Ovary (tissue), 9 donors: Measurements from ENCODE around the gene IL1RAP. TPM values are rescaled to one million over a fixed set of nuclear protein-coding genes. Genes with fewer than 3 reads are reported as not detected.

Experiments used
- DNase-seq, 5 donors: peaks; one replicate each; pipeline ENCODE4 v3.0.0-alpha.2; 2019 to 2020
- H3K27ac ChIP-seq, 2 donors: fragments of 200-600 bp; one replicate each; pipeline versions ENCODE4 v1.5.1 to v1.8.0; 2019 to 2022
- H3K27me3 ChIP-seq: fragments of 200-600 bp; one replicate; pipeline ENCODE4 v1.8.0; 2022
- H3K36me3 ChIP-seq: fragments of 200-600 bp; sonication (generic); one replicate; pipeline ENCODE4 v1.5.1; 2019
- H3K4me1 ChIP-seq: one replicate; pipeline ENCODE4 v1.8.1; 2013; ENCODE audit warnings: mild to moderate bottlenecking, moderate library complexity; ENCODE audit not compliant: insufficient read depth
- H3K4me3 ChIP-seq: fragments of 200-600 bp; sonication (generic); one replicate; pipeline ENCODE4 v1.5.1; 2017
- H3K9me3 ChIP-seq, 2 donors: fragments of 200-600 bp in 1 of 2; sonication (generic) in 1 of 2; one replicate each; pipeline versions ENCODE4 v1.5.1 to v1.8.1; 2013 to 2019; ENCODE audit warnings: mild to moderate bottlenecking in 1 of 2, moderate library complexity in 1 of 2
- EP300 ChIP-seq: sonication (generic); formaldehyde crosslinking; IDR thresholded peaks from one replicate; pipeline ENCODE4 v1.6.1; 2017; ENCODE audit warnings: antibody characterized with exemption
- POLR2A ChIP-seq: fragments of 450-650 bp; IDR thresholded peaks from one replicate; pipeline ENCODE4 v1.6.1; 2017; ENCODE audit warnings: antibody characterized with exemption, mild to moderate bottlenecking, moderate library complexity
- WGBS, 3 donors: extraction: QIAGEN DNeasy Blood & Tissue Kit in 1 of 3; methylation state at CpG; one replicate each; pipeline versions ENCODE4 v1.1.5 to v1.1.7; 2013 to 2017; 5-methylcytosine and 5-hydroxymethylcytosine counted together
- intact Hi-C, 4 donors: fragments of 100-400 bp; cut with DNase I; formaldehyde crosslinking; loops; one replicate each; pipeline versions ENCODE4 v1.11.0 to v1.15.1; 2022 to 2023
- polyA plus RNA-seq, 2 donors: library from polyadenylated mRNA; stranded (reverse); fragments of 200-250 nt in 1 of 2; fragments of 350-450 nt in 1 of 2; fragmentation: Illumina TruSeq in 1 of 2; extraction: RNeasy Lipid Tissue Mini Kit (QIAGEN cat#74804) in 1 of 2; gene quantifications; one replicate each; pipeline ENCODE4 v1.2.3, GENCODE V29; 2013 to 2014
- total RNA-seq, 7 donors: library from RNA; depleted of rRNA in 2 of 7; stranded (reverse); fragments of >200 nt in 2 of 7; fragmentation: NEBNext Ultra II Directional in 3 of 7; extraction: Animal tissue kit (Norgen Biotek cat#: 25700) in 3 of 7; gene quantifications; one replicate each; pipeline versions ENCODE4 v1.1.0 to v1.2.4, GENCODE V29; 2016 to 2023
- TF ChIP-seq, protein P1 (sequence below), 3 donors: fragments of 450-650 bp in 2 of 3; fragments of 200-600 bp in 1 of 3; IDR thresholded peaks; one replicate each; pipeline versions ENCODE4 v1.5.1 to v1.8.0; 2016 to 2022; ENCODE audit warnings: antibody characterized with exemption in 3 of 3, mild to moderate bottlenecking in 1 of 3
- donor health status: DM: no; HTN: no; CAD: no; lungs with moderate emphysema.
- donor health status: DM: no; HTN: no; CAD: no.
- donor health status: Bipolar disorder and iron deficiency.
- donor health status: DM: yes; HTN: yes; CAD: no.
- donor health status: DM: no; HTN: no; CAD: no.
- donor health status: DM: yes; HTN: yes; CAD: no.

Gene IL1RAP
- total and polyA plus RNA-seq, 9 donors, result 3.2 to 20.3 (median 7.8) TPM

DNA sequence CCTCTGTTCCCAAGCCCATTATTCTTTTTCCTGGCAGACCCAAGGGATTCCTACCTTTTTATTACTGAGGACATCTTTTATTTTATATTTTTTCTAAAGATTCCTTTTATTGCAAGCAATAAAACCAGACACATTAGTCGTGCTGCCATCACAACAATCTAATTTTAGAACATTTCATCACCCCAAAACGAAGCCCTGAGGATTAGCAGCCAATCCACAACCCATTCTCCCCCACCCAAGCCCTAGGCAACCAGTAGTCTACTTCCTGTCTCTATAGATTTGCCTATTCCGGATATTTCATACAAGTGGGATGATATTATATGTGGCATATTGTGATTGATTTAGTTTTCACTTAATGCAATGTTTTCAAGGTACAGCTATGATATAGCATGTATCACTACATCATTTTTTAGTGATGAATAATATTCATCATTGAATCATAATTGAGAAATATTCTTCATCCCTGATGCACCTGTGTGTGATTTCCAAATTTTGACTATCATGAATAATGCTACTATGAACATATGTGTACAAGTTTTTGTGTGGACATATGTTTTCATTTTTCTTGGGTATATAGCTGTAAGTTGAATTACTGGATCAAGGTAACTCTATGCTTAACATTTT is 65.7 kb downstream of the IL1RAP start:
- intact Hi-C loops, result no loop called here
- WGBS, 3 donors, result 71 to 73% (median 73%) methylated on average over 3 of the region's 3 CpGs

DNA sequence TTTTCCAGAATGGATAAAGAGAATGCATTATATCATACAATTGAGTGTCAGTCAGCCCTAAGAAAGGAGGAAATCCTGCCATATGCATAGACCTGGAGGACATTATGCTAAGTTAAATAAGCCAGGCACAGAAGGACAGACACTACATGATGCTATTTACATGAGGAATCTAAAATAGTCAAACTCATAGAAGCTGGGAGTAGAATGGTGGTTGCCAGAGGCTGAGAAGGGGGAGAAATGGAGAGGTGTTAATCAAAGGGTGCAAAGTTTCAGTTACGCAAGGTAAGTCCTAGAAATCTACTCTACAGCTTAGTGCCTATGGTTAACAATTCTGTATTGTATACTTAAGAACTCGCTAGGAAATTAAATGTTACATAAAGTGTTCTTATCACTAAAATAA is 66.5 kb downstream of the IL1RAP start:
- DNase-seq, result no peak
- WGBS, 3 donors, result 95 to 98% (median 97%) methylated on average over 2 of the region's 2 CpGs

More for the DNA sequence above, 65.7 kb downstream of the IL1RAP start:
- Histone ChIP-seq H3K36me3 (no peaks in the 10 kb centered on the region), H3K27me3 (no peaks in the 10 kb centered on the region), H3K9me3 (no peaks in the 10 kb centered on the region), H3K4me1 (no peaks in the 10 kb centered on the region), H3K27ac (no peak overlapping the region), H3K4me3 (no peak overlapping the region)
- TF ChIP-seq, protein P1, sequence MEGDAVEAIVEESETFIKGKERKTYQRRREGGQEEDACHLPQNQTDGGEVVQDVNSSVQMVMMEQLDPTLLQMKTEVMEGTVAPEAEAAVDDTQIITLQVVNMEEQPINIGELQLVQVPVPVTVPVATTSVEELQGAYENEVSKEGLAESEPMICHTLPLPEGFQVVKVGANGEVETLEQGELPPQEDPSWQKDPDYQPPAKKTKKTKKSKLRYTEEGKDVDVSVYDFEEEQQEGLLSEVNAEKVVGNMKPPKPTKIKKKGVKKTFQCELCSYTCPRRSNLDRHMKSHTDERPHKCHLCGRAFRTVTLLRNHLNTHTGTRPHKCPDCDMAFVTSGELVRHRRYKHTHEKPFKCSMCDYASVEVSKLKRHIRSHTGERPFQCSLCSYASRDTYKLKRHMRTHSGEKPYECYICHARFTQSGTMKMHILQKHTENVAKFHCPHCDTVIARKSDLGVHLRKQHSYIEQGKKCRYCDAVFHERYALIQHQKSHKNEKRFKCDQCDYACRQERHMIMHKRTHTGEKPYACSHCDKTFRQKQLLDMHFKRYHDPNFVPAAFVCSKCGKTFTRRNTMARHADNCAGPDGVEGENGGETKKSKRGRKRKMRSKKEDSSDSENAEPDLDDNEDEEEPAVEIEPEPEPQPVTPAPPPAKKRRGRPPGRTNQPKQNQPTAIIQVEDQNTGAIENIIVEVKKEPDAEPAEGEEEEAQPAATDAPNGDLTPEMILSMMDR (IDR thresholded peaks at IDR 0.05), result no peak
- TF ChIP-seq POLR2A, result no peak
- no peak for TF ChIP-seq EP300
- no peak for DNase-seq

DNA sequence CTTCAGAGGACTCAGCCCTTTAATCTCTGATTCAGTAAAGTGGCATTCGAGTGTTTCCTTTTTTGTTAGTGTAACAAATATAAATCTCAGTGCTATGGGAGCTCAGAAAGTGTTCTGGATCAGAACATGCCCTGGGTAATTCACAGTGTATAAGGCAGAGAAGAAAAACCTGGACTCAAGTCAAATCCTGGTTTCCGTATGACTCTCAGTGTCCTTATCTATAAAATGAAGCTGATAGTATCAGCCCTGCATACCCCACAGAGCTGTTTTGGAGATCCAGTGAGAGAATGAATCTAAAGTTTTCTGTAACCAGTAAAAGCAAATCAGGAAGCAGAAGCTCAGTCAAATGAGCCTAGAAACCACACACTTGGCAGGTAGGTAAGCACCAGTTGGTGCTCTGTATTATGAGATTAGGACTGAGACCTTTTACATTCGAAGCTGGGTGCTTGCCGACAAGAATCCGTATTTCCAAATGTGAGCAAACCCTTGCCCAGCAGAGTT is 67.2 kb downstream of the IL1RAP start:
- Histone ChIP-seq H3K27ac (no peak overlapping the region), H3K36me3 (no peaks in the 10 kb centered on the region), H3K4me1 (no peaks in the 10 kb centered on the region), H3K4me3 (no peak overlapping the region), H3K9me3 (no peaks in the 10 kb centered on the region), H3K27me3 (no peaks in the 10 kb centered on the region)
- intact Hi-C loops, result no loop called here
- 39 to 58% (median 41%) methylated on average over 5 of the region's 5 CpGs for WGBS, 3 donors
- no peak for DNase-seq
- TF ChIP-seq EP300 (no peak), POLR2A (no peak)
- TF ChIP-seq, protein P1 (IDR thresholded peaks at IDR 0.05), result no peak

More for the DNA sequence above, 66.5 kb downstream of the IL1RAP start:
- Histone ChIP-seq H3K27me3 (no peaks in the 10 kb centered on the region), H3K27ac (no peak overlapping the region), H3K36me3 (no peaks in the 10 kb centered on the region), H3K4me1 (no peaks in the 10 kb centered on the region), H3K4me3 (no peak overlapping the region), H3K9me3 (no peaks in the 10 kb centered on the region)
- intact Hi-C loops, result no loop called here
- TF ChIP-seq, protein P1 (IDR thresholded peaks at IDR 0.05), result no peak
- TF ChIP-seq POLR2A (no peak), EP300 (no peak)

DNA sequence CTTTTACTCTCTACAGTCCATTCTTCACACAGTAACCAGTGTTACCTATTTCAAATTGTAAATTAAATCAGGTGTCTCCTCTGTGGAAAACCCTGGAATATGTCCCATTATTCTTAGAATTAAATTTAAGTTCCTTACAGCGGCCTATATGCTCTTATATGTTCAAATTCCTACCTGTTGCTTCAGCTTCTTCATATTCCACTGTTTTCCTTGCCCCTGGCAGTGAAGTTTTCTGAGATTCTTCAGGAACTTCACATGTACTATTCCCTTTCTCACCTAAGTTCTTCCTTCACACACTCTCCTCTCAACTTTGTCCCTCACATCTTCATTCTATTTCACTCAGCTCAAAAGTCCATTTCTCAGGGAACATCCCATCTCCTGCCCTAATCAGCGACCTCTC is 68.8 kb downstream of the IL1RAP start:
- intact Hi-C loops, result no loop called here

More for the DNA sequence above, 68.8 kb downstream of the IL1RAP start:
- Histone ChIP-seq H3K4me1 (no peaks in the 10 kb centered on the region), H3K36me3 (no peaks in the 10 kb centered on the region), H3K9me3 (no peaks in the 10 kb centered on the region), H3K27ac (no peak overlapping the region), H3K4me3 (no peak overlapping the region), H3K27me3 (no peaks in the 10 kb centered on the region)
- DNase-seq, result no peak
- TF ChIP-seq, protein P1 (IDR thresholded peaks at IDR 0.05), result no peak
- no peak for TF ChIP-seq EP300
- TF ChIP-seq POLR2A, result no peak
- WGBS, 3 donors, result 92 to 96% (median 95%) methylated on average over 2 of the region's 2 CpGs
